Measurements from ENCODE around the gene STT3B.
"Not testable (repeated sequence)": the region's sequence is repeated elsewhere in the genome, so short reads cannot be mapped to it uniquely, and the experiment has no call there.

The STT3B gene

GRCh38 chr3:31532587-31533168, at the start of gene STT3B:
TSS of gene STT3B (plus strand) at chr3:31532925. CDS start at chr3:31532999, 74 bp downstream.
- peak in 1 of 3 experiments; percentile 70 for DNase-seq

- DNase-seq = no peak
Measured at GRCh38 chr3:31483776-31484175, 48.9 kb upstream of the STT3B start.

GRCh38 chr3:31485196-31485595, 47.5 kb upstream of the STT3B start:
- no peak for DNase-seq

- no peak for DNase-seq
Measured at GRCh38 chr3:31486865-31487533, 45.7 kb upstream of the STT3B start.

GRCh38 chr3:31488475-31489017, 44.2 kb upstream of the STT3B start:
- DNase-seq = no peak

GRCh38 chr3:31490502-31490901, 42.2 kb upstream of the STT3B start:
- no peak for DNase-seq

- no peak for DNase-seq
Measured at GRCh38 chr3:31491660-31492059, 41.1 kb upstream of the STT3B start.

GRCh38 chr3:31493149-31493548, 39.6 kb upstream of the STT3B start:
- no peak for DNase-seq

- DNase-seq = no peak
Measured at GRCh38 chr3:31495971-31496665, 36.6 kb upstream of the STT3B start.

GRCh38 chr3:31498791-31499190, 33.9 kb upstream of the STT3B start:
- no peak for DNase-seq

GRCh38 chr3:31499281-31499680, 33.4 kb upstream of the STT3B start:
- DNase-seq = no peak

- no peak for DNase-seq
Measured at GRCh38 chr3:31502803-31503221, 29.9 kb upstream of the STT3B start.

GRCh38 chr3:31503456-31503855, 29.3 kb upstream of the STT3B start:
- peak in 2 of 3 experiments; percentile 32 to 73 for DNase-seq

GRCh38 chr3:31504230-31504629, 28.5 kb upstream of the STT3B start:
- DNase-seq = no peak

- no peak for DNase-seq
Measured at GRCh38 chr3:31505371-31506048, 27.2 kb upstream of the STT3B start.

- not testable (repeated sequence) for DNase-seq
Measured at GRCh38 chr3:31506515-31506914, 26.2 kb upstream of the STT3B start.

- DNase-seq = no peak
Measured at GRCh38 chr3:31508452-31509146, 24.1 kb upstream of the STT3B start.

- DNase-seq = no peak
Measured at GRCh38 chr3:31509147-31509728, 23.5 kb upstream of the STT3B start.

GRCh38 chr3:31514570-31514969, 18.2 kb upstream of the STT3B start:
- no peak for DNase-seq

- no peak for DNase-seq
Measured at GRCh38 chr3:31515486-31516284, 17.0 kb upstream of the STT3B start.

- no peak for DNase-seq
Measured at GRCh38 chr3:31516757-31517156, 16.0 kb upstream of the STT3B start.
